ENCODE results near the gene NPTXR. TPM values are rescaled to one million over a fixed set of nuclear protein-coding genes. Genes with fewer than 3 reads are reported as not detected.

Gene NPTXR
- total RNA-seq, 1 experiment from 2014 or later, result 12.8 TPM

- intact Hi-C loops (cut with micrococcal nuclease), result no loop called here
- H3K4me3 ChIP-seq (replicated peaks in 1 of 2; ENCODE audit: low read depth in 1 of 2, low read length in 2 of 2), result no peak overlapping the region
- no peaks in the 10 kb centered on the region for H3K9me2 ChIP-seq (ENCODE audit: insufficient read depth)
- no peaks in the 10 kb centered on the region for H3K9me3 ChIP-seq (ENCODE audit: control insufficient read depth in 1 of 2, insufficient read depth in 1 of 2, low read depth in 1 of 2, low read length in 2 of 2)
- no peak overlapping the region for H2AFZ ChIP-seq (ENCODE audit: low read depth, low read length, poor library complexity, severe bottlenecking)
- no peaks in the 10 kb centered on the region for H3K27me3 ChIP-seq (ENCODE audit: insufficient read depth, low read length)
- RAD21 ChIA-PET (ENCODE audit: low non-redundant PET in 1 of 2, low total read pairs in 2 of 2, uncharacterized antibody in 2 of 2, unreplicated experiment in 2 of 2), result no interaction called here
- POLR2A ChIA-PET, result no interaction called here
- CTCF ChIA-PET, result no interaction called here
- no TSS peak for BruUV-seq (replicated peaks)
- no peaks in the 10 kb centered on the region for H3K36me3 ChIP-seq (ENCODE audit: control insufficient read depth in 1 of 2, insufficient read depth in 2 of 2, low read length in 2 of 2)
- peaks cover 5 to 15% of the 10 kb centered on the region in 2 experiments for H3K4me1 ChIP-seq (ENCODE audit: control insufficient read depth in 1 of 2, insufficient read depth in 2 of 2, low read length in 2 of 2)
- H3K27ac ChIP-seq (ENCODE audit: low read depth, low read length), result no peak overlapping the region
- ATAC-seq, result no peak
- H3K79me2 ChIP-seq (ENCODE audit: insufficient read depth, low read length), result no peaks in the 10 kb centered on the region
- no peaks in the 10 kb centered on the region for H4K20me1 ChIP-seq (ENCODE audit: insufficient read depth)
- no peak for TF ChIP-seq TCF7L2 (IDR thresholded peaks at IDR 0.05; ENCODE audit: borderline replicate concordance, extremely low read depth, insufficient read depth, insufficient read length)
- TF ChIP-seq SRF (IDR thresholded peaks at IDR 0.05; ENCODE audit: low read depth), result no peak
- no peak for TF ChIP-seq EZH2phosphoT487 (IDR thresholded peaks at IDR 0.05; ENCODE audit: borderline replicate concordance)
- no peak overlapping the region for H3K4me2 ChIP-seq (ENCODE audit: low read length)
- H3K9ac ChIP-seq (ENCODE audit: low read length), result no peak overlapping the region
- no peak for DNase-seq (ENCODE audit: low read depth, low spot score)
These were observed 15.1 kb downstream of the NPTXR start for GRCh38 chr22:38828616-38829205.

- H3K9me3 ChIP-seq (ENCODE audit: control insufficient read depth in 1 of 2, insufficient read depth in 1 of 2, low read depth in 1 of 2, low read length in 2 of 2), result no peaks in the 10 kb centered on the region
- no peaks in the 10 kb centered on the region for H3K27me3 ChIP-seq (ENCODE audit: insufficient read depth, low read length)
- H3K9me2 ChIP-seq (ENCODE audit: insufficient read depth), result no peaks in the 10 kb centered on the region
- no TSS peak for BruUV-seq (replicated peaks)
- POLR2A ChIA-PET, result no interaction called here
- no peak for DNase-seq (ENCODE audit: low read depth, low spot score)
- H4K20me1 ChIP-seq (ENCODE audit: insufficient read depth), result no peaks in the 10 kb centered on the region
- no peaks in the 10 kb centered on the region for H3K79me2 ChIP-seq (ENCODE audit: insufficient read depth, low read length)
- no peak overlapping the region for H2AFZ ChIP-seq (ENCODE audit: low read depth, low read length, poor library complexity, severe bottlenecking)
- H3K4me2 ChIP-seq (ENCODE audit: low read length), result no peak overlapping the region
- H3K9ac ChIP-seq (ENCODE audit: low read length), result no peak overlapping the region
- H3K36me3 ChIP-seq (ENCODE audit: control insufficient read depth in 1 of 2, insufficient read depth in 2 of 2, low read length in 2 of 2), result no peaks in the 10 kb centered on the region
- RAD21 ChIA-PET (ENCODE audit: low non-redundant PET in 1 of 2, low total read pairs in 2 of 2, uncharacterized antibody in 2 of 2, unreplicated experiment in 2 of 2), result no interaction called here
- no peak overlapping the region for H3K4me3 ChIP-seq (replicated peaks in 1 of 2; ENCODE audit: low read depth in 1 of 2, low read length in 2 of 2)
- ATAC-seq, result no peak
- peaks cover 5 to 15% of the 10 kb centered on the region in 2 experiments for H3K4me1 ChIP-seq (ENCODE audit: control insufficient read depth in 1 of 2, insufficient read depth in 2 of 2, low read length in 2 of 2)
- intact Hi-C loops (cut with micrococcal nuclease), result no loop called here
- TF ChIP-seq ELF1 (IDR thresholded peaks at IDR 0.05; ENCODE audit: borderline replicate concordance, low read depth), result no peak
- no peak for TF ChIP-seq POLR2A (IDR thresholded peaks at IDR 0.05; ENCODE audit: borderline replicate concordance, extremely low read depth, insufficient read depth, insufficient read length)
- no peak for TF ChIP-seq CTCF (IDR thresholded peaks at IDR 0.05 in 2 of 3, conservative IDR thresholded peaks at IDR 0.05 in 1 of 3; ENCODE audit: borderline replicate concordance in 1 of 3, insufficient read depth in 1 of 3, low read depth in 2 of 3, low read length in 2 of 3)
- no peak for TF ChIP-seq CEBPB (IDR thresholded peaks at IDR 0.05; ENCODE audit: low read depth)
- TF ChIP-seq FOSL1 (IDR thresholded peaks at IDR 0.05; ENCODE audit: low read depth), result no peak
- TF ChIP-seq POLR2AphosphoS5 (IDR thresholded peaks at IDR 0.05; ENCODE audit: low read depth, low read length), result no peak
- no peak for TF ChIP-seq EZH2phosphoT487 (IDR thresholded peaks at IDR 0.05; ENCODE audit: borderline replicate concordance)
- TF ChIP-seq ATF3 (IDR thresholded peaks at IDR 0.05), result no peak
- TF ChIP-seq EGR1 (IDR thresholded peaks at IDR 0.05; ENCODE audit: low read depth), result no peak
- no peak for TF ChIP-seq JUND (IDR thresholded peaks at IDR 0.05)
- TF ChIP-seq ZNF274 (IDR thresholded peaks at IDR 0.05; ENCODE audit: low read depth, low read length), result no peak
- TF ChIP-seq CBX3 (IDR thresholded peaks at IDR 0.05; ENCODE audit: low read depth), result no peak
- no peak for TF ChIP-seq TCF7L2 (IDR thresholded peaks at IDR 0.05; ENCODE audit: borderline replicate concordance, extremely low read depth, insufficient read depth, insufficient read length)
- TF ChIP-seq RAD21 (IDR thresholded peaks at IDR 0.05; ENCODE audit: low read depth), result no peak
- H3K27ac ChIP-seq (ENCODE audit: low read depth, low read length), result no peak overlapping the region
- CTCF ChIA-PET, result no interaction called here
These were observed 15.6 kb downstream of the NPTXR start for GRCh38 chr22:38828191-38828590.

Measured in HCT116 (cell line).